Adrenal gland (tissue), 5 donors: Measurements from ENCODE around the gene SEMA6C.

Experiments
- POLR2A ChIP-seq, 2 donors: fragments of 450-650 bp; IDR thresholded peaks; one replicate each; pipeline ENCODE4 v1.6.1; 2017; ENCODE audit warnings: antibody characterized with exemption in 2 of 2, mild to moderate bottlenecking in 2 of 2, moderate library complexity in 1 of 2
- TF ChIP-seq, protein P1 (sequence below), 6 experiments: fragments of 450-650 bp in 4 of 6; fragments of 200-600 bp in 2 of 6; sonication (generic) in 1 of 6; IDR thresholded peaks; 1 replicate in 5 of 6; 2 replicates in 1 of 6; pipeline versions ENCODE4 v1.5.1 to v1.8.0; 2016 to 2021; ENCODE audit warnings: antibody characterized with exemption in 6 of 6, mild to moderate bottlenecking in 2 of 6, moderate library complexity in 1 of 6
- donor health status: DM: no; HTN: no; CAD: no.

DNA sequence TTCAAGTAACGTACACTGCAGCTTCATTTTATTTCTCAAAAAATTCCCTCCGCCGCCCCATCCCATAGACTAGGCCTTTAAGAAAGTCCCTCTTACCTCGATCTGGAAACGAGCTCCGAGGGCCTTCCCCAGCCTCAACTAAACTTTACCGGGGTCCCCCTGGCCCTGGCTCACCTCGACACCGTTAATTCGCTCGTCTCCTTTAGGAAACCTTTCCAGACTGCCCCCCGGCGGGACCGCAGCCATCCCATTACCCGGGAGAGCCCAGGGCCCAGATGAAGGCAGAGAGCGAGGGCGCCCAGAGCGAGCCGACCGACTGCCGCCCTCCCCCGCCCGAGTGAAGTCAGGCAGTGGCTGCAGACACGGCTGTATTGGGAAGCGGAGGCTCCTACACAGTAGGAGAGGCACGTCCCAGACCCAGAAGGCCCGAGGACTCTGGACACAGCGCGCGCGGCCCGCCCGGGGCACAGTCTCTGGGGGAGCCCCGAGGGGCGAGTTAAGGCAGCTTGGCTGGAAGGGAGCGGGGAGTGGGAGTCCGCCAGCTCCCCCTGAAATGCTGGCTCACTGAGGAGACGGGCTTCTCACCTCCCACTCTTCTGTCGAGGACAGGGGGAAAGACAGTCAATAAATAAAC lies 14.6 kb downstream of the SEMA6C start:
- TF ChIP-seq, protein P1, sequence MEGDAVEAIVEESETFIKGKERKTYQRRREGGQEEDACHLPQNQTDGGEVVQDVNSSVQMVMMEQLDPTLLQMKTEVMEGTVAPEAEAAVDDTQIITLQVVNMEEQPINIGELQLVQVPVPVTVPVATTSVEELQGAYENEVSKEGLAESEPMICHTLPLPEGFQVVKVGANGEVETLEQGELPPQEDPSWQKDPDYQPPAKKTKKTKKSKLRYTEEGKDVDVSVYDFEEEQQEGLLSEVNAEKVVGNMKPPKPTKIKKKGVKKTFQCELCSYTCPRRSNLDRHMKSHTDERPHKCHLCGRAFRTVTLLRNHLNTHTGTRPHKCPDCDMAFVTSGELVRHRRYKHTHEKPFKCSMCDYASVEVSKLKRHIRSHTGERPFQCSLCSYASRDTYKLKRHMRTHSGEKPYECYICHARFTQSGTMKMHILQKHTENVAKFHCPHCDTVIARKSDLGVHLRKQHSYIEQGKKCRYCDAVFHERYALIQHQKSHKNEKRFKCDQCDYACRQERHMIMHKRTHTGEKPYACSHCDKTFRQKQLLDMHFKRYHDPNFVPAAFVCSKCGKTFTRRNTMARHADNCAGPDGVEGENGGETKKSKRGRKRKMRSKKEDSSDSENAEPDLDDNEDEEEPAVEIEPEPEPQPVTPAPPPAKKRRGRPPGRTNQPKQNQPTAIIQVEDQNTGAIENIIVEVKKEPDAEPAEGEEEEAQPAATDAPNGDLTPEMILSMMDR (IDR thresholded peaks at IDR 0.05), result no peak
- TF ChIP-seq POLR2A (IDR thresholded peaks at IDR 0.05), result no peak
